Upper lobe of right lung (tissue), 1 donor: ENCODE data around the gene ERC2. TPM values are rescaled to one million over a fixed set of nuclear protein-coding genes. Genes with fewer than 3 reads are reported as not detected.

Experiments used
- ATAC-seq: fragments of 200-7000 bp; cut with Tn5 transposase; one replicate; pipeline ENCODE4 v1.9.1; 2020; ENCODE audit warnings: mild to moderate bottlenecking, moderate library complexity
- DNase-seq: peaks from one replicate; pipeline ENCODE4 v3.0.0-alpha.2; 2020
- H3K27ac ChIP-seq: fragments of 200-600 bp; one replicate; pipeline ENCODE4 v1.8.0; 2022
- H3K27me3 ChIP-seq: fragments of 200-600 bp; one replicate; pipeline ENCODE4 v1.8.0; 2022; ENCODE audit warnings: mild to moderate bottlenecking
- H3K36me3 ChIP-seq: fragments of 200-600 bp; one replicate; pipeline ENCODE4 v1.8.0; 2022
- H3K4me1 ChIP-seq: fragments of 200-600 bp; one replicate; pipeline ENCODE4 v1.8.0; 2022
- H3K4me3 ChIP-seq: fragments of 200-600 bp; one replicate; pipeline ENCODE4 v1.8.0; 2022; ENCODE audit warnings: mild to moderate bottlenecking
- H3K9me3 ChIP-seq: fragments of 200-600 bp; one replicate; pipeline ENCODE4 v1.8.0; 2022
- intact Hi-C: fragments of 100-400 bp; cut with DNase I; formaldehyde crosslinking; loops from one replicate; pipeline ENCODE4 v1.11.0; 2022
- microRNA-seq: library from miRNA; unstranded; fragments of <30 nt; microRNA quantifications from one replicate; pipeline ENCODE4 v1.2.0, GENCODE V29; 2020; ENCODE audit warnings: borderline microRNAs expressed
- total RNA-seq: library from RNA; stranded (reverse); fragmentation: NEBNext Ultra II Directional; extraction: Animal tissue kit (Norgen Biotek cat#: 25700); gene quantifications from one replicate; pipeline ENCODE4 v1.2.1, GENCODE V29; 2021
- TF ChIP-seq, protein P1 (sequence below): fragments of 200-600 bp; IDR thresholded peaks from one replicate; pipeline ENCODE4 v1.8.0; 2022; ENCODE audit warnings: antibody characterized with exemption
- donor health status: DM: no; HTN: yes; CAD: no; lungs with severe emphysema.

ERC2 gene
- total RNA-seq, 1 donor from 2014 or later, result 1.4 TPM

DNA sequence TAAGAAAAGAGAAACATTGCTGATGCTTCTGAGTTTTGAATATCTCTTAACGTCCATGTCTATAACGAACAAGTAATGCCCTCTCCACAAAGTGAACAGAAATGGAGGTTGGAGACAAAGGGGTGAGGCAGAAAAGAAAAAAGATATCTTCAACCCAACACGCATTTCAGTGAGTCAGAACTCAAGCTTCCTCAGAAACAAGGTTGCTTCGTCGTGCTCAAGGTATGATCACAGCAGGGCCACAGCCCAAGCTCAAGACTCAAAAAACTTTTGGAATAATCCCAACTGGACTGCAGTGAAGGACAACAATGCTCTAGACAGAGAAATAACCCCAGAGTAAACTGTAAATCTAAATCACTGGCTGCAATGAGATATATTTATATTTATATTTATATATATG, 1000.0 kb downstream of the ERC2 start:
- H3K27me3 ChIP-seq, result no peaks in the 10 kb centered on the region
- TF ChIP-seq, protein P1, sequence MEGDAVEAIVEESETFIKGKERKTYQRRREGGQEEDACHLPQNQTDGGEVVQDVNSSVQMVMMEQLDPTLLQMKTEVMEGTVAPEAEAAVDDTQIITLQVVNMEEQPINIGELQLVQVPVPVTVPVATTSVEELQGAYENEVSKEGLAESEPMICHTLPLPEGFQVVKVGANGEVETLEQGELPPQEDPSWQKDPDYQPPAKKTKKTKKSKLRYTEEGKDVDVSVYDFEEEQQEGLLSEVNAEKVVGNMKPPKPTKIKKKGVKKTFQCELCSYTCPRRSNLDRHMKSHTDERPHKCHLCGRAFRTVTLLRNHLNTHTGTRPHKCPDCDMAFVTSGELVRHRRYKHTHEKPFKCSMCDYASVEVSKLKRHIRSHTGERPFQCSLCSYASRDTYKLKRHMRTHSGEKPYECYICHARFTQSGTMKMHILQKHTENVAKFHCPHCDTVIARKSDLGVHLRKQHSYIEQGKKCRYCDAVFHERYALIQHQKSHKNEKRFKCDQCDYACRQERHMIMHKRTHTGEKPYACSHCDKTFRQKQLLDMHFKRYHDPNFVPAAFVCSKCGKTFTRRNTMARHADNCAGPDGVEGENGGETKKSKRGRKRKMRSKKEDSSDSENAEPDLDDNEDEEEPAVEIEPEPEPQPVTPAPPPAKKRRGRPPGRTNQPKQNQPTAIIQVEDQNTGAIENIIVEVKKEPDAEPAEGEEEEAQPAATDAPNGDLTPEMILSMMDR, result no peak

DNA sequence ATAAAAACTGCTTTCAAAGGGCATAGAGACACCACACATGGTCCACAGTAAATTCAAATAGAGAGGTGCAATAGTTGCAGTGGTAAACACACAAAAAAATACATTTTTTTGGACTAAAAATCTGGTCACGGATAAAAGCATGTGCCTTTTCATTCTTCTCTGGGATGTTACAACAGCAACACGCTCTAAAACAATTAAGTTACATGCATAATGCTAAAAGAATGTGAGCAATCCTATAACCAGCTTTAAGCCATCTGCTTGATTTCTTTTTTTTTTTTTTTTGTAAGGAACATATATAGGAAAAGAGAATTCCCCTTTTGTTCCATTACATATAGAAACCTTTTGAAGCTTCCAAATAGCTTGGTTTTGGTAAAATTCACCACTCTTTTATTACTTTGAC, 1001.2 kb downstream of the ERC2 start:
- DNase-seq (no peak), ATAC-seq (no peak)
- no peaks in the 10 kb centered on the region for H3K9me3 ChIP-seq

More for the DNA sequence above, 1000.0 kb downstream of the ERC2 start:
- ATAC-seq (no peak), DNase-seq (no peak)
- H3K27ac ChIP-seq, result no peak overlapping the region
- no peak overlapping the region for H3K4me3 ChIP-seq
- H3K36me3 ChIP-seq, result no peaks in the 10 kb centered on the region
- intact Hi-C loops, result no loop called here
- no peaks in the 10 kb centered on the region for H3K4me1 ChIP-seq
- H3K9me3 ChIP-seq, result no peaks in the 10 kb centered on the region

DNA sequence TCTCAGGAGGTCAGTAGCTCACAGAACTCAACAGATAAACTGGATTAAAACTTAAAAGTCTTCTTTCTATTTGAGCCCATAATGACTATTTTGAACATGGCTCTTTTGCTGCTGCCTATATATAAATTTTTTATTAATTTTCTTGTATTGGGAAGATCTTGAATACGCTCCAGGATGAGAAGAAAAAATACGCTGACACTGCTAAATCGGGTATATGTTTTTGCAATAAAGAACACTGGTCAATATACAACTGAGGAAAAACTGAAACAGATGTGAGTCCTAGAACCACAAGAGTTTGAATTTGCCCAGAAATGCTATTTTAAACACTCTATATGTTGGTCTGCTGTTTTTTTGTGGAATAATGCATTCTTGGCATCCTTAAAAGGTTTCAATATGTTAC, 1001.7 kb downstream of the ERC2 start:
- Histone ChIP-seq H3K36me3 (no peaks in the 10 kb centered on the region), H3K4me1 (no peaks in the 10 kb centered on the region), H3K9me3 (no peaks in the 10 kb centered on the region), H3K27ac (no peak overlapping the region), H3K27me3 (no peaks in the 10 kb centered on the region), H3K4me3 (no peak overlapping the region)
- intact Hi-C loops, result no loop called here
- ATAC-seq (no peak), DNase-seq (no peak)
- TF ChIP-seq, protein P1, result no peak

More for the DNA sequence above, 1001.2 kb downstream of the ERC2 start:
- Histone ChIP-seq H3K4me1 (no peaks in the 10 kb centered on the region), H3K27me3 (no peaks in the 10 kb centered on the region), H3K27ac (no peak overlapping the region), H3K36me3 (no peaks in the 10 kb centered on the region), H3K4me3 (no peak overlapping the region)
- intact Hi-C loops, result no loop called here
- TF ChIP-seq, protein P1, result no peak

DNA sequence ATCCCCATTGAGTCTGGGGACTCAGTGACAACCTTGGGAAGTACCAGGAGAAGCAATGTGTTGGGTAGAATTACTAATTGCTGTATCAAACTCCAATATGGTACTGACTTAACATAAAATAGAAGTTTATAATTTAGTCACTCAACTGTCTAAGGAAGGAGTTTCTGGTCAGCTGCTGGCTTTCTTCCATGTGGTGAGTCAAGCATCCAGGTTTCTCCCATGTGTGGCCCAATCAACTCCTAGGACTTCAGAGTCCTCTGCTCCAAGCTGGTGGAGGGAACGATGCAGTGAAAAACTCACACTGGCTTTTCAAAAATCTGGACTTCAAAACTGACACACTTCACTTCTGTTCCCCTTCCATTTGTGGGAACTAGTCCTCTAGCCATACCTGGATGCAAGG, 1006.4 kb downstream of the ERC2 start:
- Histone ChIP-seq H3K27ac (no peak overlapping the region), H3K27me3 (no peaks in the 10 kb centered on the region), H3K4me1 (no peaks in the 10 kb centered on the region), H3K9me3 (no peaks in the 10 kb centered on the region), H3K4me3 (no peak overlapping the region), H3K36me3 (no peaks in the 10 kb centered on the region)
- DNase-seq (no peak), ATAC-seq (no peak)
- intact Hi-C loops, result no loop called here
- TF ChIP-seq, protein P1, result no peak

DNA sequence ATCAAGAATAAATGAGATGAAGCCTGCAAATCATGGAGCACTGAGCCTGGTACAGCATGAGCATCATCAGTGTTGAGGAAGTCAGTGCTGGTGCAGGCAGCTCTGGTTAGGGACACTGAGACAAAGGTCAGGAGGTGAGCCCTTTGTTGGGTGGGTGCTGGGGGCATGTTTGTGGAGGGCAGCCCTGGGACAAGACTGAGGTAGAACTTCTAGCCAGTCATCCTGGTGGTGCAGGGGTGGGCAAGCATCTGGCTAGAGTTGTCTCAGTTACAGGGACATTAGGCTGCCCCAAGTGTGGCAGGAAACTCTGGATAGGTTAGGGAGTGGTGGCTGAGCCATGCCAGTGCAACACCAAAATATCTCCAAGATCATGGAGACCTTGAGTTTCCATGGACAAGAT, 1008.4 kb downstream of the ERC2 start:
- H3K4me3 ChIP-seq, result no peak overlapping the region
- DNase-seq, result no peak
- no peaks in the 10 kb centered on the region for H3K4me1 ChIP-seq
- no peaks in the 10 kb centered on the region for H3K9me3 ChIP-seq
- no peak for ATAC-seq
- intact Hi-C loops, result no loop called here
- no peak overlapping the region for H3K27ac ChIP-seq
- TF ChIP-seq, protein P1, result no peak
- no peaks in the 10 kb centered on the region for H3K36me3 ChIP-seq
- H3K27me3 ChIP-seq, result no peaks in the 10 kb centered on the region

Small RNA genes lying within 50 kb of the gene (microRNA-seq; reads per million reads assigned to microRNA genes)
- gene MIR3938, result not detected

Other genes starting within 250 kb of the ERC2 start
- 25.0 TPM for gene CCDC66, start 88.7 kb upstream of the ERC2 start, total RNA-seq
- 61.7 TPM for gene TASOR, start 214.8 kb upstream of the ERC2 start, total RNA-seq